Kidney epithelial cell (primary cell): ENCODE data around the gene MDM2. TPM values are rescaled to one million over a fixed set of nuclear protein-coding genes. Genes with fewer than 3 reads are reported as not detected.
"Not testable (repeated sequence)": the region's sequence is repeated elsewhere in the genome, so short reads cannot be mapped to it uniquely, and the experiment has no call there.

Experiments used
- DNase-seq: peaks from one replicate; pipeline ENCODE4 v3.0.0-alpha.2; 2010; ENCODE audit warnings: low read depth
- H3K27me3 ChIP-seq: 2 replicates; pipeline ENCODE4 v1.6.0; 2011; ENCODE audit warnings: low read length; ENCODE audit not compliant: control insufficient read depth, insufficient read depth
- H3K36me3 ChIP-seq: 2 replicates; pipeline ENCODE4 v1.5.1; 2011; ENCODE audit warnings: low read length; ENCODE audit not compliant: control insufficient read depth, insufficient read depth
- H3K4me3 ChIP-seq: 2 replicates; pipeline ENCODE4 v1.5.1; 2011; ENCODE audit warnings: low read depth, mild to moderate bottlenecking, control low read depth, low read length
- CTCF ChIP-seq: IDR thresholded peaks from 2 replicates; pipeline ENCODE4 v1.5.1; 2011; ENCODE audit warnings: mild to moderate bottlenecking, moderate library complexity, low read length, control low read depth, inconsistent platforms; ENCODE audit not compliant: insufficient read depth, poor library complexity, severe bottlenecking
- total RNA-seq: library from RNA; depleted of rRNA; stranded (reverse); fragments of >200 nt; gene quantifications from 2 replicates; pipeline ENCODE4 v1.2.3, GENCODE V29; 2015

The MDM2 gene
- total RNA-seq, 1 donor from 2014 or later, result 195 TPM

GRCh38 chr12:68806488-68807237 lies 1.3 kb upstream of the MDM2 start:
- TF ChIP-seq CTCF, result no peak
- Histone ChIP-seq H3K4me3 (no peak overlapping the region), H3K36me3 (no peaks in the 10 kb centered on the region), H3K27me3 (no peaks in the 10 kb centered on the region)
- DNase-seq, result no peak

GRCh38 chr12:68807274-68807575 lies 752 bp upstream of the MDM2 start:
- not testable (repeated sequence) for H3K27me3 ChIP-seq, DNase-seq, H3K36me3 ChIP-seq
- H3K4me3 ChIP-seq, result peak overlapping the region; percentile 94

GRCh38 chr12:68808388-68809189 lies 612 bp downstream of the MDM2 start:
- Histone ChIP-seq H3K36me3 (no peaks in the 10 kb centered on the region), H3K4me3 (peak overlapping the region; percentile 94), H3K27me3 (no peaks in the 10 kb centered on the region)
- TF ChIP-seq CTCF, result no peak
- peak; percentile 94 for DNase-seq

GRCh38 chr12:68809190-68810026 lies 1.4 kb downstream of the MDM2 start:
- no peak for TF ChIP-seq CTCF
- Histone ChIP-seq H3K36me3 (no peaks in the 10 kb centered on the region), H3K27me3 (no peaks in the 10 kb centered on the region), H3K4me3 (peak overlapping the region; percentile 94)
- no peak for DNase-seq

GRCh38 chr12:68810027-68810389 lies 2.0 kb downstream of the MDM2 start:
- H3K27me3 ChIP-seq, DNase-seq, H3K36me3 ChIP-seq: not testable (repeated sequence)
- H3K4me3 ChIP-seq, result peak overlapping the region; percentile 94

- H3K36me3 ChIP-seq, H3K27me3 ChIP-seq, H3K4me3 ChIP-seq, DNase-seq: not testable (repeated sequence)
Measured at GRCh38 chr12:68811573-68811972, 3.6 kb downstream of the MDM2 start.

GRCh38 chr12:68812553-68813241 lies 4.7 kb downstream of the MDM2 start:
- Histone ChIP-seq H3K27me3 (no peaks in the 10 kb centered on the region), H3K36me3 (no peaks in the 10 kb centered on the region), H3K4me3 (peak overlapping the region; percentile 16)
- no peak for TF ChIP-seq CTCF
- DNase-seq, result no peak
